ENCODE results near the gene GYG2. TPM values are rescaled to one million over a fixed set of nuclear protein-coding genes. Genes with fewer than 3 reads are reported as not detected.

The GYG2 gene
- total and polyA plus RNA-seq, 2 of the 13 experiments (the other 11 are each of a cell fraction or from before 2014, with no cell fraction given), result 20.0 to 24.3 TPM

DNA sequence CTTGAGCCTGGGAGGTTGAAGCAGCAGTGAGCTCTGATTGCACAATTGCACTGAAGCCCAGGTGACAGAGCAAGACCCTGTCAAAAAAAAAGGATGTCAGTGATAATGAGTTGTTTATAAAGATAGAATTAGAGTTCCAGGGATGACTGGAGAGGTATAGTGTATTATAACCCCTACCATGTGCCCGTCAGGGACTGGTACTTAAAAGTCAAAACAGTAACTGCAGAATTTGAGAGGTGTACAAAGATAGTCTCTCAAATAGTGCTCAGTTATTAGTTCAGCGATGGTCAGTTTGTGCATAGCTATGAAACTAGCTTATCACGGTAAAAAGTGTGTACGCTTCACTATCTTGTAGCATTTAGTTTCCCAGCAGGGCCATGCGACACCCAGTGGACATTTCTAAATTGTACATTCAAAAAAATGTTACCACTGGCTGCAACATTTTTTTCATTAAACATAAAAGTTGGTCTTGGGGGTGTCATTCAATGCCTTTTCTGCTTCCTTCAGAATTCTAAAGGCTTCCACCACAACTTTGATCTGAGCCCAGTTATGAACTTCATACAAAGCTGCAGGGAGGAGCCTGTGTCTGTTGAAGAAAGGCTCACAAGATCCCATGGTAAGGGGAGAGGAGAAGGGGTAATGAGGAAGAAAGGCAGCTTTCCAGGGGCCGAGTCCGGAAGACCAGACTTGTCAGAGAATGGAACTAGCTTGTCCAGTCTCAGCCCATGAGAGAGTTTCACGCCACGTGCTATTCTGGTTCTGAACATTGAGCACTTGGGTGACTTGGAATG, 9.2 kb upstream of the GYG2 start (continued):
- TF ChIP-seq TBX3 (IDR thresholded peaks at IDR 0.05; ENCODE audit: borderline replicate concordance), result no peak
- no peak for TF ChIP-seq ZNF225 (CRISPR knock-in tag; IDR thresholded peaks at IDR 0.05)
- TF ChIP-seq, protein P1, sequence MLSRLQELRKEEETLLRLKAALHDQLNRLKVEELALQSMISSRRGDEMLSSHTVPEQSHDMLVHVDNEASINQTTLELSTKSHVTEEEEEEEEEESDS (CRISPR knock-in tag; IDR thresholded peaks at IDR 0.05; ENCODE audit: borderline replicate concordance), result no peak
- TF ChIP-seq ELF1 (CRISPR knock-in tag; IDR thresholded peaks at IDR 0.05), result no peak
- TF ChIP-seq SMC3 (IDR thresholded peaks at IDR 0.05; ENCODE audit: low read length), result peak; percentile 44; the same call in 1 of the 2 replicates
- TF ChIP-seq ZNF747 (CRISPR knock-in tag; IDR thresholded peaks at IDR 0.05; ENCODE audit: borderline replicate concordance), result no peak

DNA sequence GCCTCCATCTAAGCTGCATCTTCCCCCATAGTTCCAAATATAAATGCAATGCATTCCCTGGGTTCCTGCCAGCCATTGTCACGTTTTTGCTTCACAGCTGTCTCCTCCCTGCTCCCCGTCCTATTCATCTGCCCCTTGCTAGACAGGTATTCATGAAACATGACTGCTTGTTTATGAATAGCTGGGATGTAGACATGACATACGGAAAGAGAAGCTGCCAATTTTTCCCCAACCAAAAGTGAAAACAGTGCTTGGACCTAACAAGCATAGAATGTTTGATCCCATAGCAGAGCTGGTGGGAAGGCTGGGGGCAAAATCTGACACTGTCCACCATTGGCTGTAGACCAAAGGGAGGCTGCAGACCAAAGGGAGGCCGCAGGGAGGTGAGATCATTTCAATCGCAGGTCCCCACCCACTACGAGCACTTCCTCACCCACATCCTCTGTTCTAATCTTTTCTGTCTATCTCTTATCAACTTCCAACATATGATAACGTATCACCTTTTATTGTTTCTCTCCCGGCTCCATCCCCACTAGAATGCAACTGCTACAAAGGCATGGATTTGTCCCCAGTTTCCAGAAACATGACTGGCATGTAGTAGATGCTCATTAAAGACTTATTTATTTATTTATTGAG, 8.5 kb upstream of the GYG2 start:
- ATAC-seq (no peak), DNase-seq (ENCODE audit: low spot score) (no peak), FAIRE-seq (no peak)
- in situ Hi-C loops (cut with HindIII; ENCODE audit: extremely low pct_ligation_motif_present, low pct_unique_long_range_greater_than_20kb), result loop anchor here (5.0 kb wide), 1 partner anchor 178 kb away; no protein-coding TSS in a partner anchor
- ChIA-PET CTCF (ENCODE audit: low intra/inter-chr PET ratio, low total read pairs) (no interaction called here), POLR2A (no interaction called here)
- Histone ChIP-seq H3K27me3 (ENCODE audit: control insufficient read depth in 1 of 2, insufficient read depth in 2 of 2, low read length in 2 of 2) (no peaks in the 10 kb centered on the region), H3K9me3 (ENCODE audit: low read length) (no peaks in the 10 kb centered on the region), H3K4me3 (replicated peaks in 1 of 3; ENCODE audit: insufficient read depth in 1 of 3, low read depth in 2 of 3, low read length in 3 of 3) (no peak overlapping the region), H3K27ac (ENCODE audit: extremely low read length, insufficient read depth, low read length) (no peak overlapping the region), H2AFZ (ENCODE audit: low read length) (no peak overlapping the region), H4K20me1 (ENCODE audit: insufficient read depth, low read length) (no peaks in the 10 kb centered on the region), H3K4me2 (ENCODE audit: low read depth, low read length) (peak overlapping the region; percentile 32; the same call in 1 of the 2 replicates), H3K9ac (ENCODE audit: insufficient read depth, low read depth, low read length) (no peak overlapping the region), H3K36me3 (replicated peaks in 1 of 2; ENCODE audit: control insufficient read depth in 1 of 2, insufficient read depth in 2 of 2, low read length in 2 of 2) (no peaks in the 10 kb centered on the region), H3K79me2 (ENCODE audit: insufficient read depth, low read length) (no peaks in the 10 kb centered on the region), H3K4me1 (ENCODE audit: insufficient read depth, low read length) (peaks cover 6% of the 10 kb centered on the region)
- no TSS peak for BruUV-seq (replicated peaks)
- WGBS (ENCODE audit: low lambda C conversion rate), result 47% methylated on average over 7 of the region's 8 CpGs
- intact Hi-C loops (cut with micrococcal nuclease; ENCODE audit: unreplicated experiment), result no loop called here
- TF ChIP-seq NR2F2 (IDR thresholded peaks at IDR 0.05; ENCODE audit: borderline replicate concordance, low read depth) (no peak), ZNF562 (CRISPR knock-in tag; IDR thresholded peaks at IDR 0.05; ENCODE audit: borderline replicate concordance) (no peak)
- TF ChIP-seq, protein P2, sequence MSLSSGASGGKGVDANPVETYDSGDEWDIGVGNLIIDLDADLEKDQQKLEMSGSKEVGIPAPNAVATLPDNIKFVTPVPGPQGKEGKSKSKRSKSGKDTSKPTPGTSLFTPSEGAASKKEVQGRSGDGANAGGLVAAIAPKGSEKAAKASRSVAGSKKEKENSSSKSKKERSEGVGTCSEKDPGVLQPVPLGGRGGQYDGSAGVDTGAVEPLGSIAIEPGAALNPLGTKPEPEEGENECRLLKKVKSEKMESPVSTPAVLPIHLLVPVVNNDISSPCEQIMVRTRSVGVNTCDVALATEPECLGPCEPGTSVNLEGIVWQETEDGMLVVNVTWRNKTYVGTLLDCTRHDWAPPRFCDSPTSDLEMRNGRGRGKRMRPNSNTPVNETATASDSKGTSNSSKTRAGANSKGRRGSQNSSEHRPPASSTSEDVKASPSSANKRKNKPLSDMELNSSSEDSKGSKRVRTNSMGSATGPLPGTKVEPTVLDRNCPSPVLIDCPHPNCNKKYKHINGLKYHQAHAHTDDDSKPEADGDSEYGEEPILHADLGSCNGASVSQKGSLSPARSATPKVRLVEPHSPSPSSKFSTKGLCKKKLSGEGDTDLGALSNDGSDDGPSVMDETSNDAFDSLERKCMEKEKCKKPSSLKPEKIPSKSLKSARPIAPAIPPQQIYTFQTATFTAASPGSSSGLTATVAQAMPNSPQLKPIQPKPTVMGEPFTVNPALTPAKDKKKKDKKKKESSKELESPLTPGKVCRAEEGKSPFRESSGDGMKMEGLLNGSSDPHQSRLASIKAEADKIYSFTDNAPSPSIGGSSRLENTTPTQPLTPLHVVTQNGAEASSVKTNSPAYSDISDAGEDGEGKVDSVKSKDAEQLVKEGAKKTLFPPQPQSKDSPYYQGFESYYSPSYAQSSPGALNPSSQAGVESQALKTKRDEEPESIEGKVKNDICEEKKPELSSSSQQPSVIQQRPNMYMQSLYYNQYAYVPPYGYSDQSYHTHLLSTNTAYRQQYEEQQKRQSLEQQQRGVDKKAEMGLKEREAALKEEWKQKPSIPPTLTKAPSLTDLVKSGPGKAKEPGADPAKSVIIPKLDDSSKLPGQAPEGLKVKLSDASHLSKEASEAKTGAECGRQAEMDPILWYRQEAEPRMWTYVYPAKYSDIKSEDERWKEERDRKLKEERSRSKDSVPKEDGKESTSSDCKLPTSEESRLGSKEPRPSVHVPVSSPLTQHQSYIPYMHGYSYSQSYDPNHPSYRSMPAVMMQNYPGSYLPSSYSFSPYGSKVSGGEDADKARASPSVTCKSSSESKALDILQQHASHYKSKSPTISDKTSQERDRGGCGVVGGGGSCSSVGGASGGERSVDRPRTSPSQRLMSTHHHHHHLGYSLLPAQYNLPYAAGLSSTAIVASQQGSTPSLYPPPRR (CRISPR knock-in tag; IDR thresholded peaks at IDR 0.05; ENCODE audit: borderline replicate concordance), result no peak
- TF ChIP-seq, protein P3, sequence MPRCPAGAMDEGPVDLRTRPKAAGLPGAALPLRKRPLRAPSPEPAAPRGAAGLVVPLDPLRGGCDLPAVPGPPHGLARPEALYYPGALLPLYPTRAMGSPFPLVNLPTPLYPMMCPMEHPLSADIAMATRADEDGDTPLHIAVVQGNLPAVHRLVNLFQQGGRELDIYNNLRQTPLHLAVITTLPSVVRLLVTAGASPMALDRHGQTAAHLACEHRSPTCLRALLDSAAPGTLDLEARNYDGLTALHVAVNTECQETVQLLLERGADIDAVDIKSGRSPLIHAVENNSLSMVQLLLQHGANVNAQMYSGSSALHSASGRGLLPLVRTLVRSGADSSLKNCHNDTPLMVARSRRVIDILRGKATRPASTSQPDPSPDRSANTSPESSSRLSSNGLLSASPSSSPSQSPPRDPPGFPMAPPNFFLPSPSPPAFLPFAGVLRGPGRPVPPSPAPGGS (CRISPR knock-in tag; IDR thresholded peaks at IDR 0.05), result no peak
